Gastroesophageal sphincter (tissue), 4 donors: ENCODE data around the gene AGBL1. TPM values are rescaled to one million over a fixed set of nuclear protein-coding genes. Genes with fewer than 3 reads are reported as not detected.

Experiments used
- ATAC-seq: fragments of 150-250 bp; one replicate; pipeline ENCODE4 v1.9.1; 2016; ENCODE audit warnings: mild to moderate bottlenecking, moderate library complexity
- H3K27ac ChIP-seq, 4 donors: fragments of 200-600 bp; sonication (generic) in 3 of 4; 1 replicate in 3 of 4; 2 replicates in 1 of 4; pipeline ENCODE4 v1.5.1; 2016 to 2019
- H3K27me3 ChIP-seq: fragments of 200-600 bp; sonication (generic); one replicate; pipeline ENCODE4 v1.5.1; 2019
- H3K36me3 ChIP-seq, 2 donors: fragments of 200-600 bp; sonication (generic); one replicate each; pipeline ENCODE4 v1.5.1; 2019; ENCODE audit warnings: control low read depth in 1 of 2
- H3K4me1 ChIP-seq, 3 donors: fragments of 200-600 bp; sonication (generic); 1 replicate in 2 of 3; 2 replicates in 1 of 3; pipeline ENCODE4 v1.5.1; 2016 to 2019; ENCODE audit warnings: control low read depth in 2 of 3
- H3K4me3 ChIP-seq, 2 donors: fragments of 200-600 bp; sonication (generic); one replicate each; pipeline ENCODE4 v1.5.1; 2019; ENCODE audit warnings: mild to moderate bottlenecking in 1 of 2, moderate library complexity in 1 of 2
- H3K9me3 ChIP-seq, 3 donors: fragments of 200-600 bp; sonication (generic); one replicate each; pipeline ENCODE4 v1.5.1; 2017 to 2019; ENCODE audit warnings: control low read depth in 2 of 3
- EP300 ChIP-seq: sonication (generic); formaldehyde crosslinking; IDR thresholded peaks from one replicate; pipeline ENCODE4 v1.6.1; 2017; ENCODE audit warnings: antibody characterized with exemption, mild to moderate bottlenecking
- POLR2A ChIP-seq, 2 donors: fragments of 450-650 bp; IDR thresholded peaks; one replicate each; pipeline ENCODE4 v1.6.1; 2017; ENCODE audit warnings: antibody characterized with exemption in 2 of 2, mild to moderate bottlenecking in 2 of 2, moderate library complexity in 1 of 2
- POLR2AphosphoS5 ChIP-seq: sonication (generic); formaldehyde crosslinking; IDR thresholded peaks from one replicate; pipeline ENCODE4 v1.6.1; 2017; ENCODE audit warnings: antibody characterized with exemption
- WGBS, 2 donors: methylation state at CpG; one replicate each; pipeline ENCODE4 v1.1.5; 2018; ENCODE audit warnings: low coverage in 1 of 2; 5-methylcytosine and 5-hydroxymethylcytosine counted together
- total RNA-seq, 4 donors: library from RNA; depleted of rRNA; stranded (reverse); fragments of >200 nt; gene quantifications; one replicate each; pipeline ENCODE4 v1.1.0, GENCODE V29; 2016
- TF ChIP-seq, protein P1 (sequence below), 4 experiments: fragments of 200-600 bp in 2 of 4; fragments of 450-650 bp in 2 of 4; sonication (generic) in 1 of 4; IDR thresholded peaks; one replicate each; pipeline ENCODE4 v1.5.1; 2017 to 2019; ENCODE audit warnings: antibody characterized with exemption in 4 of 4, mild to moderate bottlenecking in 2 of 4, moderate library complexity in 2 of 4

Gene AGBL1
- total RNA-seq, 4 donors from 2014 or later, result 0.12 to 0.13 TPM; not detected in 2

DNA sequence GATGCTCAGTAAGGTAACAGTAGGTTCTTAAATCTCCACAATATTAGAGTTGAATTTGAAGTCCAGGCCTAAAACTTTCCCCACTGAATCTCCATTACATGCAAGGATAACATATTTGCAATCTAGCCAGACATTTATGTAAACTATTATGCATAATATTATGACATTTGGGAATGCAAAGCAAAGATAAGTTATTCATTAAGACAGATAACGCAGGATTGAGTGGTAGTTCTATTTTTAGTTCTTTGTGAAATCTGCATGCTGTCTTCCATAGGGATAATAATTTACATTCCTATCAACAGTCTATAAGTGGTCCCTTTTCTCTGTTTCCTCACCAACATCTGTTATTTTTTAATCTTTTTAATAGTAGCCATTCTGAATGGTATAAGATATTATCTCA lies 333.5 kb downstream of the AGBL1 start:
- no peak overlapping the region for H3K27ac ChIP-seq
- H3K4me3 ChIP-seq, result no peak overlapping the region
- no peaks in the 10 kb centered on the region for H3K4me1 ChIP-seq
- H3K27me3 ChIP-seq, result peaks cover 4% of the 10 kb centered on the region
- WGBS, 2 donors, result 38 to 56% methylated on average over 1 of the region's 1 CpG
- H3K9me3 ChIP-seq, result no peaks in the 10 kb centered on the region
- no peaks in the 10 kb centered on the region for H3K36me3 ChIP-seq
- ATAC-seq, result no peak
- TF ChIP-seq POLR2A (IDR thresholded peaks at IDR 0.05), result no peak
- no peak for TF ChIP-seq POLR2AphosphoS5
- TF ChIP-seq, protein P1, sequence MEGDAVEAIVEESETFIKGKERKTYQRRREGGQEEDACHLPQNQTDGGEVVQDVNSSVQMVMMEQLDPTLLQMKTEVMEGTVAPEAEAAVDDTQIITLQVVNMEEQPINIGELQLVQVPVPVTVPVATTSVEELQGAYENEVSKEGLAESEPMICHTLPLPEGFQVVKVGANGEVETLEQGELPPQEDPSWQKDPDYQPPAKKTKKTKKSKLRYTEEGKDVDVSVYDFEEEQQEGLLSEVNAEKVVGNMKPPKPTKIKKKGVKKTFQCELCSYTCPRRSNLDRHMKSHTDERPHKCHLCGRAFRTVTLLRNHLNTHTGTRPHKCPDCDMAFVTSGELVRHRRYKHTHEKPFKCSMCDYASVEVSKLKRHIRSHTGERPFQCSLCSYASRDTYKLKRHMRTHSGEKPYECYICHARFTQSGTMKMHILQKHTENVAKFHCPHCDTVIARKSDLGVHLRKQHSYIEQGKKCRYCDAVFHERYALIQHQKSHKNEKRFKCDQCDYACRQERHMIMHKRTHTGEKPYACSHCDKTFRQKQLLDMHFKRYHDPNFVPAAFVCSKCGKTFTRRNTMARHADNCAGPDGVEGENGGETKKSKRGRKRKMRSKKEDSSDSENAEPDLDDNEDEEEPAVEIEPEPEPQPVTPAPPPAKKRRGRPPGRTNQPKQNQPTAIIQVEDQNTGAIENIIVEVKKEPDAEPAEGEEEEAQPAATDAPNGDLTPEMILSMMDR (IDR thresholded peaks at IDR 0.05), result no peak
- no peak for TF ChIP-seq EP300

DNA sequence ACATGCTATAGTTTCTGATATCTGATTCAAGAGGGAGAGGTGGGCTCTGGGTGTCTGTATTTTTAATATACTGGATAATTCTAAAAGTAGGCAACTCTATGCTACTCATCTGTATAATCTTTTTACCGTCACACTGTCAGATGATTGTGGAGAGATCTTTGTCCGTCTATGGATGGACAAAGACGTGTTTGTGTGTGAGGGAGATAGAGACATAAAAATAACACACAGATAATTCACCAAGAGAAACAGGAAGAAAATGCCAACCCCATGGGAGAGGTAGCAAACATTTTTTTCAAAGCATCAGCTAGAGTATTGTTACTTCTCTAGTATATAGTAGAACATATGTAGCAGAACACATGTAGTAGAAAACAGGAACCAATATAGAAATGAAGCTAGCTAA lies 346.1 kb downstream of the AGBL1 start:
- Histone ChIP-seq H3K27me3 (no peaks in the 10 kb centered on the region), H3K27ac (no peak overlapping the region), H3K4me1 (no peaks in the 10 kb centered on the region), H3K9me3 (peaks cover 0 to 6% (median 0%) of the 10 kb centered on the region in 3 donors), H3K36me3 (no peaks in the 10 kb centered on the region), H3K4me3 (no peak overlapping the region)
- ATAC-seq, result no peak
- TF ChIP-seq EP300 (no peak), POLR2AphosphoS5 (no peak), POLR2A (IDR thresholded peaks at IDR 0.05) (no peak)
- TF ChIP-seq, protein P1 (IDR thresholded peaks at IDR 0.05), result no peak
- 84 to 94% methylated on average over 2 to 3 of the region's 3 CpGs for WGBS, 2 donors

DNA sequence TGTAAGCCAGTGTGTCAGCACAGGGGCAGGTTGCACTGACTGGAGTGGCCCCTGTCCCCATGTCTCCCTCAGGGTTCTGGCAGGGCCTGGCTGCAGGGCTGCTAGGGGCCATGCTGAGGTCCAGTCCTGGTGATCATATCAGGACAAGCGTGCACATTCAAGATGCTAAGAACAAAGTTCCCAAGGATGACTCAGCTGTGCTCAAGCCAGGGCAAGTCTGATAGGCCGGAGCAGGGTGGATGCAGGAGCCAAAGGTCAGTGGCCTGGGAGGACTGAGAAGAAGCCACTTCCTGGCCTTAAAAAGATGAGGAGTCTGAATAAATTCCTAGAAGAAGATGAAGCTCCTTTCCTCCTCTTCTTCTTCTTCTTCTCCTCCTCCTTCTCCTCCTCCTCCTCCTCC lies 353.2 kb downstream of the AGBL1 start:
- Histone ChIP-seq H3K36me3 (no peaks in the 10 kb centered on the region), H3K4me1 (peaks cover 0 to 10% (median 0%) of the 10 kb centered on the region in 3 donors), H3K27me3 (no peaks in the 10 kb centered on the region), H3K9me3 (no peaks in the 10 kb centered on the region), H3K27ac (no peak overlapping the region), H3K4me3 (no peak overlapping the region)
- TF ChIP-seq, protein P1 (IDR thresholded peaks at IDR 0.05), result no peak
- TF ChIP-seq POLR2A (IDR thresholded peaks at IDR 0.05), result no peak
- no peak for TF ChIP-seq EP300
- no peak for TF ChIP-seq POLR2AphosphoS5
- 33% methylated on average over 1 of the region's 2 CpGs; no CpG with 5 or more reads in 1 of the 2 donors for WGBS, 2 donors
- ATAC-seq, result no peak

DNA sequence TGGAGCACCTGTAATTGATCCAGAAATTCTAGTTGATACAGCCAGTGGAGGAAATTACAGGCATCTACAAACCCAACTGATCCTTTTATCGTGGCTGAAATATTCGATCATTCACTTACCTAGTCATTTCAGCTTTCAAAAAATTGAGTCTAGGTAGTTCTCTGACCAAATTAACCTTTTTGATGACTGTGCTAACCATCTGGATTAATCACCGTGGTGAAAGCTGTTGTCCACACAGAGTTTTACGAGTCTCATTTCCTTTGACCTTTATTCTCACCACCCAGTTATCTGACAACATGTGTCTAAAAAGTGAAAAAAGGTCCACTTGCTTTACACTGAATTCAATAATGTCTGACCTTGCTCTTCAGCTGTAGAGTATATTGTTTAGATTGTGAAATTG lies 354.3 kb downstream of the AGBL1 start:
- TF ChIP-seq, protein P1 (IDR thresholded peaks at IDR 0.05), result no peak
- TF ChIP-seq POLR2AphosphoS5, result no peak
- TF ChIP-seq EP300, result no peak
- no peak for TF ChIP-seq POLR2A (IDR thresholded peaks at IDR 0.05)
- 45 to 61% methylated on average over 4 of the region's 4 CpGs for WGBS, 2 donors

DNA sequence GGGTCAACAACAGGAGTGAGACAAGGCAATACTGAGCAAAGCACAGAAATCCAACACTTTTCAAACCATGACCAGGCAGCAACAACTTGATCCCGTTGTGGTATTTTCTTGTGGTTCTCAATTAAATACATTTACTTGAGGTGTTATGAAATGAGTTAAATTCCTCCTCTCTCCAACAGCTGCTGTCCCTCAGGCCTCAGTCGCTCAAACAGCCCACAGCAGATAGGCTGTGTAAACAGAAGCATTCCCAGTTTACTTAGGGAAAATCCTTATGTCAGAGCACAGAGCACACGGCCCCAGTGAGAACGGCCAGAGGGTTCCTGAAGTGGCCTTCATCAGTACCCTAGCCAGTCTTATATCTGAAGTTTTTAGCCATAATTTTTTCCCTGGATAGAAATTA lies 359.9 kb downstream of the AGBL1 start:
- 25 to 28% methylated on average over 4 of the region's 4 CpGs for WGBS, 2 donors
- ATAC-seq, result no peak

More for the DNA sequence above, 354.3 kb downstream of the AGBL1 start:
- H3K4me3 ChIP-seq, result no peak overlapping the region
- no peak overlapping the region for H3K27ac ChIP-seq
- peaks cover 0 to 10% (median 0%) of the 10 kb centered on the region in 3 donors for H3K4me1 ChIP-seq
- H3K36me3 ChIP-seq, result no peaks in the 10 kb centered on the region
- no peak for ATAC-seq
- no peaks in the 10 kb centered on the region for H3K9me3 ChIP-seq
- H3K27me3 ChIP-seq, result no peaks in the 10 kb centered on the region

More for the DNA sequence above, 359.9 kb downstream of the AGBL1 start:
- TF ChIP-seq, protein P1 (IDR thresholded peaks at IDR 0.05), result no peak
- no peak for TF ChIP-seq POLR2A (IDR thresholded peaks at IDR 0.05)
- TF ChIP-seq EP300, result no peak
- TF ChIP-seq POLR2AphosphoS5, result no peak
- Histone ChIP-seq H3K4me3 (no peak overlapping the region), H3K4me1 (peaks cover 0 to 10% (median 0%) of the 10 kb centered on the region in 3 donors), H3K27ac (no peak overlapping the region), H3K27me3 (no peaks in the 10 kb centered on the region), H3K36me3 (no peaks in the 10 kb centered on the region), H3K9me3 (no peaks in the 10 kb centered on the region)
